Measurements from ENCODE around the gene EXOSC6. TPM values are rescaled to one million over a fixed set of nuclear protein-coding genes. Genes with fewer than 3 reads are reported as not detected.

The EXOSC6 gene
- total RNA-seq, 1 donor from 2014 or later: 44.1 TPM

- Histone ChIP-seq H3K36me3 (ENCODE audit: control insufficient read depth, insufficient read depth, low read length) (peaks cover 12% of the 10 kb centered on the region), H3K27me3 (ENCODE audit: control insufficient read depth, insufficient read depth, low read length) (no peaks in the 10 kb centered on the region), H3K4me3 (ENCODE audit: low read depth, low read length) (no peak overlapping the region)
- no peak for DNase-seq (ENCODE audit: low read depth)
- TF ChIP-seq CTCF (IDR thresholded peaks at IDR 0.05; ENCODE audit: insufficient read depth, low read length, poor library complexity, severe bottlenecking): no peak
Observed at GRCh38 chr16:70255574-70255973, 3.8 kb upstream of the EXOSC6 start.

- Histone ChIP-seq H3K27me3 (ENCODE audit: control insufficient read depth, insufficient read depth, low read length) (no peaks in the 10 kb centered on the region), H3K36me3 (ENCODE audit: control insufficient read depth, insufficient read depth, low read length) (peaks cover 12% of the 10 kb centered on the region), H3K4me3 (ENCODE audit: low read depth, low read length) (no peak overlapping the region)
- DNase-seq (ENCODE audit: low read depth): no peak
- no peak for TF ChIP-seq CTCF (IDR thresholded peaks at IDR 0.05; ENCODE audit: insufficient read depth, low read length, poor library complexity, severe bottlenecking)
Observed at GRCh38 chr16:70254965-70255286, 3.2 kb upstream of the EXOSC6 start.

- no peaks in the 10 kb centered on the region for H3K27me3 ChIP-seq (ENCODE audit: control insufficient read depth, insufficient read depth, low read length)
- no peak for TF ChIP-seq CTCF (IDR thresholded peaks at IDR 0.05; ENCODE audit: insufficient read depth, low read length, poor library complexity, severe bottlenecking)
- no peak overlapping the region for H3K4me3 ChIP-seq (ENCODE audit: low read depth, low read length)
- H3K36me3 ChIP-seq (ENCODE audit: control insufficient read depth, insufficient read depth, low read length): peaks cover 12% of the 10 kb centered on the region
- DNase-seq (ENCODE audit: low read depth): no peak
Observed at GRCh38 chr16:70254180-70254964, 2.6 kb upstream of the EXOSC6 start.

GRCh38 chr16:70253291-70254106, 1.8 kb upstream of the EXOSC6 start:
- H3K4me3 ChIP-seq (ENCODE audit: low read depth, low read length): no peak overlapping the region
- no peaks in the 10 kb centered on the region for H3K27me3 ChIP-seq (ENCODE audit: control insufficient read depth, insufficient read depth, low read length)
- TF ChIP-seq CTCF (IDR thresholded peaks at IDR 0.05; ENCODE audit: insufficient read depth, low read length, poor library complexity, severe bottlenecking): peak; percentile 66
- H3K36me3 ChIP-seq (ENCODE audit: control insufficient read depth, insufficient read depth, low read length): peaks cover 10% of the 10 kb centered on the region
- DNase-seq (ENCODE audit: low read depth): no peak

GRCh38 chr16:70252355-70252988, 732 bp upstream of the EXOSC6 start:
- Histone ChIP-seq H3K4me3 (ENCODE audit: low read depth, low read length) (no peak overlapping the region), H3K27me3 (ENCODE audit: control insufficient read depth, insufficient read depth, low read length) (no peaks in the 10 kb centered on the region), H3K36me3 (ENCODE audit: control insufficient read depth, insufficient read depth, low read length) (peaks cover 6% of the 10 kb centered on the region)
- no peak for DNase-seq (ENCODE audit: low read depth)
- peak; percentile 60 for TF ChIP-seq CTCF (IDR thresholded peaks at IDR 0.05; ENCODE audit: insufficient read depth, low read length, poor library complexity, severe bottlenecking)

All from kidney epithelial cell (primary cell).